IPS DF 4.7 (cell line): ENCODE data around the gene CD302.
A peak's percentile ranks its signal among the peaks of the same experiment; 100 is the strongest.
"Not testable (repeated sequence)": the region's sequence is repeated elsewhere in the genome, so short reads cannot be mapped to it uniquely, and the experiment has no call there.

Experiments used
- DNase-seq: peaks from one replicate; pipeline ENCODE4 v3.0.0-alpha.2; 2013; ENCODE audit warnings: low spot score; ENCODE audit errors: extremely low read depth

The CD302 gene

DNA sequence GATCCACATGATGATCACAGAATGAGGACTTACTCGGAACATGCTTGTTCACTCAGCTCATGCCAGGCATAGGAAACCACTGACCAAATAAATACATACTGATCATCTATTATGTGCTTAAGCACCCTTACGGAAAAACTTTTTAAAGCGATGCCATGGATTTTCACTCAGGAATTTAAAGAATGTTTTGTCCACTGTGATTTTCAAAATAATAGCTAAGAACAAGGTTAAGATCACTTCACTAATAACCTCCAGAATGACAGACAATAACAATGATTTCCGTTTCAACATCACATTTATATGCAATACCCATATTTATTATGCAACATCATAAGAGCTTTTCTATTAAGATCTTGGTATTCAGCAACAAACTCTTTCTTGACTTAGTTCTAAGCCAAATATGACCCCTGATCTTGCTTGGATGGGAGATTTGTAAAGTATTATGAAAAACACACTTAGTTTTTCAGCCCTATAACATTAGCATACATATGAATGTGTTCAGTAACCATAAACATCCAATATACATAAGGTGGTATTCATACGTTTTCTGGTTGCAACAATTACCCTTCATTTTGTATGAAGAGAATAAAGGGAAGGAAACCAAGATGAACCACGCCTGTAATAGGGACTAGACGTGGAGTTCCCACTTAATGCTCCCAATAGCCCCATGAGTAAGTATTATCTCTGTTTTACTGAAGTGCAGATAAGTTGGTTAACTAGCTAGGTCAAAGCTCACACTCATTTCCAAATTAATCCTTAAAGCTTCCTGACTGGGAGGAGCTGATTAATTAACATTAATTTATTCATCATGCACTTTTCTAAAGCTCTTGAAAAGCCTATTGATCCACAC is 1.9 kb downstream of the CD302 start:
- no peak for DNase-seq

DNA sequence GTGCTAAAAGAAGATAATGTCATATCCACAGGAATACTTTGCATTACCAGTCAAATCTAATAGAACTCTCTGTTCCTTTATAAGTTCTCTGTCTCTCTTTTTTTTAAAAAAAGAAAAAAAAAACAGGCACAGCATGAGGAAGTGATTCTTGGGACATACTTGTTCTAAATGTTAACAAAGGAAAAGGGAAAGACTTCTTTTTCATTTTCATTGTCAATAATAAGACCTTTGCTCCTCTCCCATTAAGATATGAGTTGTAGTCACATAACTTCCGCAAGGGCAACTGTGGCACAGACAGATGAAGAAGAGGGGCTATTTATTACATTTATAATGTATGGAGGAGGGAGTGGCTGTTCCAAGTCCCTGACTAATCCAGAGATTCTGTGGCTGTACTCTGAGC is 4.7 kb downstream of the CD302 start:
- DNase-seq: no peak

DNA sequence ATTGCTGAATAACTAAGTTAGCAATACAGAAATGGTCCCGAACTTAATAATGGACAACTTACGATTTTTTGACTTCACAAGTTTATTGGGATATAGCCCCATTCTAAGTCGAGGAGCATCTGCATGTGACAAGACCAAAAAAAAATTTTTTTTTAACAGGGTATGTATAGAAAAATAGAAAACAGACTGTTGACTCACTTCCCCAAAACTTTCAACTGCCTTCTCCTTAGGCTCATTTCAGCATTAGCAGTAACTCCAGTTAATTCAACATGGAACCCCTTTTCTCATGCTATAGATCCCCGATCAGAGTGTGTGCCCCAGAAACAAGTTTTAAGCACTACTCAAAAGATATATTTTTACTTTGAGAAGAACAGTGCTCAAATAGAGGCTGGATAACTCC is 5.4 kb downstream of the CD302 start:
- no peak for DNase-seq

DNA sequence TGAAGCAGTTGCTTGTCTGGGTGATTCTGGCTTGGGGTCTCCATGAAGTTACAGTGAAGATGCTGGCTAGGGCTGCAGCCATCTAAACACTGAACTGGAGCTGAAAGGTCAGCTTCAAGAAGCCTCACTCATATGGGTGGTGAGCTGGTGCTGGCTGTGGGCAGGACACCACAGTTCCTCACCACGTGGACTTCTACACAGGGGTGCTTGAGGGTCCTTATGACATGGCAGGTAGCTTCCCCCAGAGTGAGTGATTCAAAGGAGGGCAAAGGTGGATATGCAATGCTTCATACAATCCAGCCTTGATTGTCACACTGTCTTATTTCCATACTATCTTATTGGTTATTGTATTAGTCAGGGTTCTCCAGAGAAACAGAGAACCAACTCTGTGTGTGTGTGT is 6.0 kb downstream of the CD302 start:
- no peak for DNase-seq

DNA sequence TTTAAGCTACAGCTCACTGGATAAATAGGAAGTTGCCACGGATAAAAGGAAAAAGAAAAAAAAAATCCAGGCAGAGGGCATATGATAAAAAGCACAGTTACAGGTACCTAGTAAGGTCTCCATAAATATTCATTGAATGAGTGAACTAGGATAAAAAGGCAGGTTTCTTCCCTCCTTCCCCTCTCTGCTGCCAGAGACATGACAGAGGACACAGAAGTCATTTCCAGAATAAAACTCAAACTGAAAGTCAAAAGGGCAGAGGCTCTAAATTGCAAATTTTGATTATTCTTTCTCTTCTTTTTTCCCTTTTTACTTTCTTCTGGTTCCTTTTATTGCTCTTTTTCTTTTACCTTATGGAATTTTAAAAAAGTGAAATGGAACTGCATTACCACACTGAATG is 7.7 kb downstream of the CD302 start:
- no peak for DNase-seq

DNA sequence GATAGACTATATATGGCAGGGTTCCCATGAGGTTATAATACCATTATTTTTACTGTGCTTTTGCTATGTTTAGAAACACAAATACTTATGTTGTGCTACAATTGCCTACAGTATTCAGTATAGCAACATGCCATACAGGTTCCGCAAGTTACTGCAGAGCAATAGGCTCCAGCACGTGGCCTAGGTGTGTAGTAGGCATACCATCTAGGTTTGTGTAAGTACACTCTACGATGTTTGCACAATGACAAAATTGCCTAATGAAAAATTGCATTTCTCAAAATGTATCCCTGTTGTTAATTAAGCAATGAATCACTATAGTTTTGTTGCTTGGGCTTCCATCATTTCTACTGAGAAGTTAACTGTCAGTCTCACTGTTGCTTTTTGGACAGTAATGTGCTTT is 9.8 kb downstream of the CD302 start:
- DNase-seq: no peak

DNA sequence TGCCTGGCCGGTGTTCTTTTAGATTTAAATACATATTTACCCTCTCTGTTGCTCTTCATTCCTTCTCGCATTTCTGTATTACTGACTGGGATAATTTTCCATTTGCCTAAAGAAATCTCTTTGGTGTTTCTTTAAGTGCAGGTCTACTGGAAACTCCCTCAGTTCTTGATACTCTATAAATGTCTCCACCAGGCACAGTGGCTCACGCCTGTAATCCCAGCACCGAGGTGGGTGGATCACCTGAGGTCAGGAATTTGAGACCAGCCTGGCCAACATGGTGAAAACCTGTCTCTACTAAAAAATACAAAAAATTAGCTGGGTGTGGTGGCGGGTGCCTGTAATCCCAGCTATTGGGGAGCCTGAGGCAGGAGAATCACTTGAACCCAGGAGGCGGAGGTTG is 10.4 kb downstream of the CD302 start:
- DNase-seq: not testable (repeated sequence)

DNA sequence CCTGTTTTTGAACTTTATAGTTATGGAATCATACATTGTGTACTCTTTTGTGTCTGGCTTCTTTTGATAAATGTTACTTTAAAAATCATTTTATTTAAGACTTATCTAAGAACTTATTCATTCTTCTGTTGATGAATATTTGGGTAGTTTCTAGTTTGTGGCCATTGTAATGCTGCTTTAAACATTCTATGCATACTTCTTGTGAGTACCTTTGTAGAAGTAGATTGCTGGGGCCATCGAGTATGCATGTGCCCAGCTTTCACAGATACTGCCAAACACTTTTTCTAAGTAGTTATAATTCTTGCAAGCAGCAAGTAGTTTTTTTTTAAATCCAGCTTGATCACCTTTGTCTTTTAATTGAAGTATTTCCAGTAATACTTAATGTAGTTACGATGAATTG is 11.1 kb downstream of the CD302 start:
- DNase-seq: no peak

DNA sequence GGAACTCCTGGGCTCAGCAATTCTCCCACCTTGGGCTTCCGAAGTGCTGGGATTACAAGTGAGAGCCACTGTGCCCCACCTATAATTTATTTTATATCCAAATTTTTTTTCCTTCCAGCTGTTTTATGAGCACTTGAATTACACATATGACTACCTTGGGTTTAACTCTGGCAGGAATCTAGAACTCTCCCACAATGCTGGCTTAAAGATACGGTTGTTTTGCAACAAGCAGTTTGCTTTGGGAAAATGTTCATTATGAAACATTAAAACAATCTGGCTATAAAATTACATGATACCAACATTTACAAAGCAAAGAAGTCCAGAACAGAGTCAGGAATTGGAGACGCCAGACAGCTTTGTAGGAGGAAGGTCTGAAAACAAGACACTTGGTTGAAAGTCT is 12.8 kb downstream of the CD302 start:
- no peak for DNase-seq

DNA sequence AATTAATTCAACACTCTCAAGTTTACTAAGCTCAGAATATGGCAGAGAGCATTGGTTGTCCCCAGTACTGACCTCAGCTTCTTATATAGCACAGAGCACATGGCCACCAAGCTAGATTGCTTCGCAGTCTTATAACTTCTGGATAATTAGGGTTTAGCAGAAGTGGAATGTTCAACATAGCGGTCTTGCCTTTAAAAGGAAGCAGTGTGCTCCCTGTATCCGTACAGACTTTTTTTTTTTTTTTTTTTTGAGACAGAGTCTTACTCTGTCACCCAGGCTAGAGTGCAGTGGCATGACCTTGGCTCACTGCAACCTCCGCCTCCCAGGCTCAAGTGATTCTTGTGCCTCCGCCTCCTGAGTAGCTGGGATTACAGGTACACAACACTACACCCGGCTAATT is 13.3 kb downstream of the CD302 start:
- DNase-seq: not testable (repeated sequence)

DNA sequence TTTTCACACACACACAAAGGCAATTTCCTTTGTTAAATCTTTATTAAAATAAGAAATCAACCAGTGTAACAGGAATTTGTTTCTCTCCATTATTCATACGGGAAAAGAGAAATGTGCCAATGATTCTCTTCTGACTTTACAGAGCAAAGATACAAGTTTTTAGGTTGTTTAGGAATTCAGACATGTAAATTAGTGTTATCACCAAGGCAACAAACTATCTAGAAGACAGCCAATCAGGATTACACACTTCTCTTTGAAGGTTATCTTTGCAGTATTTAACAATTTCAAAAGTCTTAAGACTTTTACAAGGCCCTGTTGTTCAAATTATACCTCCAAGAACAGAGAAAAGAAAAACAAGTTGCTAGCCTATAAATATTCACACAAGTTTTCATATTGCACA is 14.5 kb downstream of the CD302 start:
- no peak for DNase-seq

DNA sequence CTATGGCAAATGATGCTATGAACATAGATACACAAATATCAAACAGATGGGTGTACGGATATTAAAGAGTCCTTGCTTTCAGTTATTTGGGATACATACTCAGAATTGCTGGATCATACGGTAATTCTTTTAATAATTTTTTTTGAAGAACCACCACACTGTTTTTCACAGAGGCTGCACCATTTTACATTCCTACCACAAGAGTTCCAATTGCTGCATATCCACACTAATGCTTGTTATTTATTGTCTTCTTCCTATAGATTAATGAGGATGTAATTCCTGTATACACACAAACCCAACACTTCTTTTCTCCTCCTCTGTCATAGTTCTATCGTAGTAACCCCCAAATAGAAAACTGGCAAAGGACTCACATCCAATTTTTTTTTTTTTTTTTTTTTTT is 21.7 kb downstream of the CD302 start:
- no peak for DNase-seq

DNA sequence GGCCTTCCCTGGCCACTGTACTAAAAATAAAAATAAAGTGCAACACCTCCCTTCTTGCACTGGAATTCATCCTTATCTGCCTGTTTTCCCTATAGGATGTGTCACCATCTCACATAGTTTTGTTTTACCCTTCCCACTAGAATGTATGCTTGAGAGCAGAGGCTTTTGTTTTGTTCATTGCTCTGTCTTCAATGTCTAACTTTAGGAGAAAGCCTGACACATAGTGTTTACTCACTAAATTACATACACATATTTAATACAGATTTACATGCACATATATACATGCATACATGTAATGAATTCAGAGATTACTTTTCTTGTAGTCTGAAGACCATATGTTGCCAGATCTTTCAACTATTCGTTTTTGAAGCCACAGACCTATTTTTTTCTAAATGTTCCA is 23.0 kb downstream of the CD302 start:
- no peak for DNase-seq

DNA sequence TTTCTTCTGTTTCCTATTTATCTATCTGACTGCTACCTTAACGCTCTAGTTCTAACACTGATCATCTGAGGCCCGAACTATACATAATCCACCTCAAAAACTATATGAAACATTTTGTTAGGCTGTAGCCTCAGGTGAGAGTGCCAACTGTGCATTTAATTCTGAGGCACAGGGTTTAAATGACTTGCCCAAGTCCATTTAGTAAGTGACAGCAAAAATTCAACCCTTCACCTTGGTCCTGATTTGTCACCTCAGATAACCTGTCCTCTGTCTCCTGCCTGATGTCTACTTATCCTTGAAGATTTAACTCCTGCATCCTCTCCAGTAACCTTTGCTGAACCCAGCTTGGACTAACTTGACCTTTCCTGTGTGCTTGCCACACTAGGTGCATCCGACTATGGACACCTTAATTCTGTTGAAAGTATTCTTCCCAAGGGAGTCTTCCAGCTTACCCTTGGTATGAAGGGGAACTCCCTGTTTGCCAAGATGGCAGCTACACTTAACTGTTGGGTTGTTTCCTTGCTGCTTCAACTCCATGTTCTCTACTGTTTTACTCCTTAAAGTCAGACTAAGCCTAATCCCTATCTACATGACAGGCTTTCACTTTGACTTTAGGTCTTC is 23.5 kb downstream of the CD302 start:
- no peak for DNase-seq

DNA sequence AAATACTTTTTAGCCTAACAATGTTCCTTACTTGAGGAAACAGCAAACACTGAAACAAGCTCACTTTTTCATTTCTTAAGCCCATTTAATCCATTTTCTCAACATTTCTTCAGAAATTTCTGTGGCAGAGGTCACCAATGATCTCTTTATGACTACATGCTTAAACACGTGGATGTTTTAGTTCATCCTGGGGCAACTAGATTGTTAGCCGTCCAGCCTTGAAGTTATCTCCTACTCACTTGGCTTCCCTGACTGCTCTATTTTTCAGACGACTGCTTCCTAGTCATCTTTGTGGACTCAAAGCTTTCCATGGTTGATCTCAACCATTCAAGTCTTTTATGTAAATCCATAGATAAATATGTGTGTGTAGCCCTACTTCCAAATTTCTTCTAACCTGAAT is 24.1 kb downstream of the CD302 start:
- DNase-seq: no peak

DNA sequence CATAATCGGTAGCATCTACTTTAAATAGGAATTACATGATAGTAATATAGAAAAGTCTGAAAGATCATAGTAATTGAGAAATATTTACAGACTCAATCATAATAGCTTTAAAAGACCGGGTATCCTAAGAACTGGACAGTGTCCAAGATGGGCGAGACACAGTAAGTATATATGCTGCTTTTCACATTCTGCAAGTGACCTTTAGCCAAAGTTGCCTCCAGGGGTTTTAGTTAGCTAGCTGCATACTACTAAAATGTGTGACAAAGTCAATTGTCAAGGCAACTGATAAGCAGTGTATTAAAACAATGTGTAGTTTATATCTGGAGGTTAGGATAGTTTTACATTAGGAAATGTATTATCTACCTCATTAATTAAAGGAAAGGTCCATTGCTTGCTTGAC is 24.6 kb downstream of the CD302 start:
- DNase-seq: no peak

DNA sequence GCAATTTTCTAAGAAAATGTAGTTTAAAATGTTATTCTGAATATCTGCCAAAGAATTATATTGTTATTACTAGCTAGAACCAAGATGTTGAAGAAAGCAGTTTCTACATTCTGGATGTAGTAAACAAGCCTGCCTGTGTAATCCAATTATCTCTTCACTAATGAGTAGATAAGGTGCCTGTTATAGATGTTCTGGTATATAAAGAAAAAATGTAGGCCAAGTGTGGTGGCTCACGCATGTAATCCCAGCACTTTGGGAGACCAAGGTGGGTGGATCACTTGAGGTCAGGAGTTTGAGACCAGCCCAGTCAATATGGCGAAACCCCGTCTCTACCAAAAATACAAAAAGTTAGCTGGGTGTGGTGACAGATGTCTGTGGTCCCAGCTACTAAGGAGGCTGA is 28.9 kb downstream of the CD302 start:
- no peak for DNase-seq

DNA sequence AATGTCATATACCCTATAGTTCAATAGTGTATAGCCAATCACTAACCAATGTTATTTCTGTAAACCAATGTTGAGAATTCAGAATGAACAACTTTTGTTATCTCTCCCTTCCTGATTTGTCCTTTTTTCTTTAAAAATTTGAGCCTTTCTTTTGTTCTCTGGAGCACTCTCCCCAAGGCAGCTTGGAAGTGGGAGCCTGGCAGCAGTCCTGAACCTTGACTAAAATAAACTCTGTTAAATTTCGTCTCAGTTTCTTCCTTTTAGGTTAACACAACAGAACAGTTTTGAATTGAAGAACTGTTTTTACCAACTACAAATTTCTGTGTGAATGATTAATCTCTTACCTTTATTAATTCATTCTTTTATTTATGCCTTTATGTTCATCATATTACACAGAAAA is 35.9 kb downstream of the CD302 start:
- DNase-seq: no peak

DNA sequence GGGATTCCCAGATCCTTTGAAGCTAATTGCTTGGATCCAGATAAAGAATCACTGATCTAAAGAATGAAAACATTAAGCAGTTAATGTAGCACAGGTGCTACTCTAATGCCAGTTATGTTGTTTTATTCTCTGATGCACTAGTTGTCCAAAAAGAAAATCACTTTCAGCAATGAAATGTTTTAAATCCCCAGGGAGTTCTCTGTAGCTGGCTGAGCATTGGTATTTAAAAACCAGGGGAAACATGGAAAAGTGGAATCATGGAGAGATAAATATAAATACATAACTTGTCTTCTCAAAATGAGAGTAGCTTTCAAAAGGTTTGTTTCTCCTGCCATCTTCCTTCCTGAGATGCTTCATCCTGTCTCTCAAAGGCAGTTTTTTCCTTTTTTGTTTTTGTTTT is 37.7 kb downstream of the CD302 start:
- no peak for DNase-seq

DNA sequence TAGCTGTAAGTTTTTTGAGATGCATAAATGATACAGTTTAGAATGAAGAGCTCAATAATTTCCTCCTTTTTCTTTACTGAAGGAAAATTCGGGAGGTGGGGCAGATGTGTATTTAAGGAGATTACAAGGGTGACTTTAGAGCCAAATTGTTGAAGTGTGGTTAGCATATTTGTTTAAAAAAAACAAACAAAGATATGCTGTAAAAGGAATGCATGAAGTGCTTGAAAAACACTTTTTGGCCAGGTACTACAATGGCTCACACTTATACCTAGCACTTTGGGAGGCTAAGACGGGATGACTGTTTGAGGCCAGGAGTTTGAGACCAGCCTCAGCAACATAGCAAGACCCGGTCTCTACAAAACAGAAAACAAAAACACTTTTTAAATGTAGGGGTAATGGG is 38.4 kb downstream of the CD302 start:
- DNase-seq: no peak

DNA sequence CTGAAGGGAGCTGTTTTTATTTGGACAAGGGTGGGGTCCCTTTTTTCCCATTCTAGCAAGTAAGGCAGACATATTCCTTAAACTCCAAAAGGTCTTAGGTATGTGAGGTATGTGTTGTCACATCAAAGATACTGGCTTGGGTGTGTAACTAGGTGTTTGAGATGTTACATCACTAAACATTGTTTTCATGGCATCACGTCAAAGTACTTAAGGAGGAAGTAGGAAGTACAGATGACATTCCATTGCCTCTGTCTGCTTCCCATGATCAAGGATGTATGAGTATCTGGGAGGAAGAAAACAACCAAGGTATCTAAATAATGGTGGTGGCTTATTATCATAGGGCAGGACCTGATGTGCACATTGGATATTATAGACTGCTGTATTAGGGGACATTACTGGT is 39.3 kb downstream of the CD302 start:
- DNase-seq: no peak

DNA sequence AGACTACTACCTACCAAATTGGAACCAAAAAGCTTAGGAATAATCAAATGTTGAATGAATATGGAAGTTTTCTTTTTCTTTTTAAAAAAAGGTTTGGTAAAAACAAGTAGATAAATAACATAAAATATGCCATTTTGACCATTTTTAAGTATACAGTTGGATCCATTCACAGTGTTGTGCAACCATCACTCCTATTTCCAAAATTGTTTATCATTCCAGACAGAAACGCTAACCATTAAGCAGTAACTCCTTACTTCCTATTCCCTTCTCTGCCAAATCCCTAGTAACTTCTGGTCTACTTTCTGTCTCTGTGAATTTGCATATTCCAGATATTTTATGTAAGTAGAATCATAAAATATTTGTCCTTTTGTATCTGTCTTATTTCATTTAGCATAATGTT is 39.8 kb downstream of the CD302 start:
- DNase-seq: no peak

DNA sequence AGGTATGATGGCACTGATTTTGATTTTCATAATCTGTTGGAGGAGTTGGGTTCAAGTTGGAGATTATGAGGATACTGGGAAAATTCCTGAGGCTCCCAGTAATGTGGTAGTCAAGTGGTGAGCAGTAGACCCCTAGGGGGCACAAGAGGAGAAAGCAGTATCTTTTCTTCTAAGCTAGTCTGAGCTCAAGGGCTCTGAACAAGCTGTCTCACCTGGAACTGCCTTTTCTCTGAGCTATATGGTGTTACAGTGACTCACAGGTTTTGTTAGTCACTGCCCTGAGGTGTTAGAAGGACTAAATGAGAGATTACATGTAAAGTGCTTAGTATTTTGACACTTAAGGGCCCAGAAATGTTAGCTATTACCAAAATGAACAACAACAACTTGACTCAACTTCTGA is 42.2 kb downstream of the CD302 start:
- DNase-seq: peak; percentile 19
